GM23338 (cell line): ENCODE results near the gene TNFSF9. TPM values are rescaled to one million over a fixed set of nuclear protein-coding genes. Genes with fewer than 3 reads are reported as not detected.

Source experiments
- ATAC-seq: fragments of 200-7000 bp; cut with Tn5 transposase; 3 replicates; pipeline ENCODE4 v1.9.1; 2020
- DNase-seq: peaks from one replicate; pipeline ENCODE4 v3.0.0-alpha.2; 2015; ENCODE audit warnings: low spot score
- H2AFZ ChIP-seq: fragments of 200-600 bp; sonication (generic); 2 replicates; pipeline ENCODE4 v1.8.0; 2016; ENCODE audit warnings: antibody characterized with exemption, mild to moderate bottlenecking, moderate library complexity
- H3F3A ChIP-seq: fragments of 200-600 bp; sonication (generic); replicated peaks from 2 replicates; pipeline ENCODE4 v1.8.0; 2017; ENCODE audit warnings: antibody characterized with exemption, mixed run types, low read depth
- H3K27ac ChIP-seq: fragments of 200-600 bp; sonication (generic); 2 replicates; pipeline ENCODE4 v1.6.1; 2016; ENCODE audit warnings: low read depth
- H3K27me3 ChIP-seq: fragments of 200-600 bp; sonication (generic); 2 replicates; pipeline ENCODE4 v1.8.0; 2016; ENCODE audit warnings: mild to moderate bottlenecking, mixed run types, moderate library complexity; ENCODE audit not compliant: insufficient read depth
- H3K36me3 ChIP-seq: fragments of 200-600 bp; sonication (generic); 2 replicates; pipeline ENCODE4 v1.8.0; 2016; ENCODE audit warnings: mild to moderate bottlenecking; ENCODE audit not compliant: insufficient read depth
- H3K4me1 ChIP-seq: fragments of 200-600 bp; sonication (generic); 2 replicates; pipeline ENCODE4 v1.8.0; 2016; ENCODE audit warnings: mild to moderate bottlenecking, moderate library complexity; ENCODE audit not compliant: insufficient read depth
- H3K4me2 ChIP-seq: fragments of 200-600 bp; sonication (generic); 2 replicates; pipeline ENCODE4 v1.7.1; 2017; ENCODE audit warnings: mixed run types
- H3K4me3 ChIP-seq: fragments of 200-600 bp; sonication (generic); 2 replicates; pipeline ENCODE4 v1.6.1; 2016; ENCODE audit warnings: mixed run types
- H3K79me2 ChIP-seq: fragments of 200-600 bp; sonication (generic); replicated peaks from 2 replicates; pipeline ENCODE4 v1.8.0; 2017; ENCODE audit warnings: mild to moderate bottlenecking; ENCODE audit not compliant: insufficient read depth
- H3K9me2 ChIP-seq: fragments of 200-600 bp; sonication (generic); 2 replicates; pipeline ENCODE4 v1.8.0; 2017; ENCODE audit not compliant: insufficient read depth
- H4K20me1 ChIP-seq: fragments of 200-600 bp; sonication (generic); replicated peaks from 2 replicates; pipeline ENCODE4 v1.8.0; 2017; ENCODE audit warnings: mild to moderate bottlenecking; ENCODE audit not compliant: insufficient read depth
- H3K27ac Mint-ChIP-seq: 2 replicates; pipeline ENCODE4 v1.8.0; 2020; ENCODE audit warnings: inconsistent platforms, mild to moderate bottlenecking, moderate library complexity, mixed read lengths
- H3K27me3 Mint-ChIP-seq: 3 replicates; pipeline ENCODE4 v1.8.0; 2022; ENCODE audit warnings: low read depth, mild to moderate bottlenecking, moderate library complexity, mixed read lengths, inconsistent platforms; ENCODE audit not compliant: insufficient read depth, poor library complexity
- H3K36me3 Mint-ChIP-seq: 3 replicates; pipeline ENCODE4 v1.8.0; 2021; ENCODE audit warnings: low read depth, mild to moderate bottlenecking, inconsistent platforms, moderate library complexity, mixed read lengths
- H3K4me1 Mint-ChIP-seq: 3 replicates; pipeline ENCODE4 v1.8.0; 2020; ENCODE audit warnings: mild to moderate bottlenecking, inconsistent platforms, mixed read lengths
- H3K4me3 Mint-ChIP-seq: 3 replicates; pipeline ENCODE4 v1.8.0; 2021; ENCODE audit warnings: moderate library complexity, mild to moderate bottlenecking, inconsistent platforms, mixed read lengths
- H3K9me3 Mint-ChIP-seq: 3 replicates; pipeline ENCODE4 v1.8.0; 2020; ENCODE audit warnings: moderate library complexity, mild to moderate bottlenecking, inconsistent platforms, mixed read lengths
- CREB1 ChIP-seq: fragments of 250-450 bp; sonication (Bioruptor Pico); IDR thresholded peaks from 2 replicates; pipeline ENCODE4 v1.5.0; 2020; ENCODE audit warnings: low read depth, mild to moderate bottlenecking, moderate library complexity
- CTCF ChIP-seq, 2 experiments: fragments of 200-600 bp in 1 of 2; sonication (generic) in 1 of 2; conservative IDR thresholded peaks; 2 replicates each; pipeline versions ENCODE4 v1.5.1 to v1.6.1; 2016 to 2017; ENCODE audit warnings: antibody characterized with exemption in 2 of 2, low read depth in 2 of 2, mild to moderate bottlenecking in 2 of 2, moderate library complexity in 1 of 2
- ETS1 ChIP-seq: IDR thresholded peaks from 2 replicates; pipeline ENCODE4 v1.6.1; 2016; ENCODE audit warnings: antibody characterized with exemption
- EZH2 ChIP-seq: fragments of 200-600 bp; sonication (generic); IDR thresholded peaks from one replicate; pipeline ENCODE4 v1.8.0; 2017; ENCODE audit warnings: antibody characterized with exemption, mild to moderate bottlenecking, low read depth; ENCODE audit not compliant: unreplicated experiment
- EZH2phosphoT487 ChIP-seq: fragments of 200-600 bp; sonication (generic); IDR thresholded peaks from one replicate; pipeline ENCODE4 v1.8.1; 2018; ENCODE audit warnings: antibody characterized with exemption; ENCODE audit not compliant: unreplicated experiment
- JUNB ChIP-seq: IDR thresholded peaks from one replicate; pipeline ENCODE4 v1.6.1; 2016; ENCODE audit warnings: antibody characterized with exemption; ENCODE audit not compliant: unreplicated experiment
- NANOG ChIP-seq: IDR thresholded peaks from 2 replicates; pipeline ENCODE4 v1.6.1; 2016; ENCODE audit warnings: antibody characterized with exemption, borderline replicate concordance
- POLR2AphosphoS5 ChIP-seq: IDR thresholded peaks from 2 replicates; pipeline ENCODE4 v1.6.1; 2016; ENCODE audit warnings: antibody characterized with exemption, low read depth
- REST ChIP-seq: IDR thresholded peaks from one replicate; pipeline ENCODE4 v1.6.1; 2018; ENCODE audit warnings: antibody characterized with exemption; ENCODE audit not compliant: unreplicated experiment
- STAT1 ChIP-seq: IDR thresholded peaks from one replicate; pipeline ENCODE4 v1.6.1; 2016; ENCODE audit warnings: antibody characterized with exemption; ENCODE audit not compliant: unreplicated experiment
- ZNF114 ChIP-seq: fragments of 250-450 bp; sonication (Bioruptor Pico); IDR thresholded peaks from 2 replicates; pipeline ENCODE4 v1.5.0; 2020; ENCODE audit warnings: mild to moderate bottlenecking, moderate library complexity
- ZNF331 ChIP-seq: fragments of 250-450 bp; sonication (Bioruptor Pico); IDR thresholded peaks from 2 replicates; pipeline ENCODE4 v1.5.0; 2020; ENCODE audit warnings: low read depth, mild to moderate bottlenecking, moderate library complexity
- ZNF462 ChIP-seq: fragments of 250-450 bp; sonication (Bioruptor Pico); IDR thresholded peaks from 2 replicates; pipeline ENCODE4 v1.5.0; 2020; ENCODE audit warnings: mild to moderate bottlenecking, moderate library complexity
- polyA plus RNA-seq: library from polyadenylated mRNA; unstranded; fragments of >200 nt; fragmentation: Nextera tagmentation; extraction: Ambion mirVana; gene quantifications from 2 replicates; pipeline ENCODE4 v1.2.1, GENCODE V29; 2016
- total RNA-seq: library from RNA; depleted of rRNA; stranded (reverse); fragments of >200 nt; shearing (Covaris generic); gene quantifications from 2 replicates; pipeline ENCODE4 v1.2.3, GENCODE V29; 2014

Gene TNFSF9
- total and polyA plus RNA-seq, 2 experiments from 2014 or later = 2.6 to 9.1 TPM

GRCh38 chr19:6490134-6490533 is 40.7 kb upstream of the TNFSF9 start:
- no peaks in the 10 kb centered on the region; the same call in 1 of the 3 replicates for H3K36me3 Mint-ChIP-seq
- no peaks in the 10 kb centered on the region; the same call in 1 of the 3 replicates for H3K9me3 Mint-ChIP-seq
- H3K27ac Mint-ChIP-seq = no peak overlapping the region
- H3K4me2 ChIP-seq = no peak overlapping the region
- no peaks in the 10 kb centered on the region for H3K27me3 ChIP-seq
- no peak overlapping the region for H3K4me3 Mint-ChIP-seq
- no peak overlapping the region for H3K27ac ChIP-seq
- no peaks in the 10 kb centered on the region for H4K20me1 ChIP-seq
- no peak for DNase-seq
- no peaks in the 10 kb centered on the region for H3K9me2 ChIP-seq
- no peaks in the 10 kb centered on the region for H3K36me3 ChIP-seq
- no peak for TF ChIP-seq ZNF462
- TF ChIP-seq ETS1 = no peak
- no peak for TF ChIP-seq EZH2
- no peak for TF ChIP-seq CREB1 (CRISPR knock-in tag)
- TF ChIP-seq POLR2AphosphoS5 = no peak
- no peak for TF ChIP-seq EZH2phosphoT487
- TF ChIP-seq JUNB = no peak
- no peak for TF ChIP-seq ZNF114 (CRISPR knock-in tag)
- no peak for TF ChIP-seq CTCF (conservative IDR thresholded peaks at IDR 0.05; ENCODE audit: low read depth in 2 of 2)
- TF ChIP-seq STAT1 = no peak
- no peak for TF ChIP-seq ZNF331
- TF ChIP-seq REST = no peak
- TF ChIP-seq NANOG = no peak
- no peak overlapping the region for H3K4me3 ChIP-seq
- H3F3A ChIP-seq = no peaks in the 10 kb centered on the region
- H3K4me1 Mint-ChIP-seq = no peaks in the 10 kb centered on the region
- no peak for ATAC-seq
- no peak overlapping the region; the same call in 1 of the 2 replicates for H2AFZ ChIP-seq
- peaks cover 1% of the 10 kb centered on the region for H3K27me3 Mint-ChIP-seq
- H3K4me1 ChIP-seq = no peaks in the 10 kb centered on the region
- no peaks in the 10 kb centered on the region for H3K79me2 ChIP-seq
